HepG2 (cell line): ENCODE measurements around the gene PLEKHG5. TPM values are rescaled to one million over a fixed set of nuclear protein-coding genes. Genes with fewer than 3 reads are reported as not detected.

ENCODE experiments used
- BATF2 ChIP-seq: sonication (generic); formaldehyde crosslinking; IDR thresholded peaks from 2 replicates; pipeline ENCODE4 v1.8.0; 2022; ENCODE audit warnings: mild to moderate bottlenecking, missing genetic modification reagents, moderate library complexity
- DNMT1 ChIP-seq: sonication (generic); formaldehyde crosslinking; IDR thresholded peaks from 2 replicates; pipeline ENCODE4 v1.5.1; 2020; ENCODE audit warnings: mild to moderate bottlenecking, missing genetic modification reagents
- EHMT2 ChIP-seq: fragments of 200-600 bp; sonication (generic); IDR thresholded peaks from 2 replicates; pipeline ENCODE4 v1.7.0; 2017; ENCODE audit warnings: antibody characterized with exemption, low read depth, low read length, borderline replicate concordance
- HOXA7 ChIP-seq: sonication (generic); formaldehyde crosslinking; IDR thresholded peaks from 2 replicates; pipeline ENCODE4 v1.8.1; 2022; ENCODE audit warnings: mild to moderate bottlenecking, missing genetic modification reagents, moderate library complexity
- KLF11 ChIP-seq: IDR thresholded peaks from 2 replicates; pipeline ENCODE4 v1.6.1; 2016; ENCODE audit warnings: missing compliant biosample characterization
- MAX ChIP-seq: IDR thresholded peaks from 2 replicates; pipeline ENCODE4 v1.6.1; 2012; ENCODE audit warnings: inconsistent platforms
- MYC ChIP-seq: sonication (generic); formaldehyde crosslinking; IDR thresholded peaks from 2 replicates; pipeline ENCODE4 v1.9.0; 2021; ENCODE audit warnings: missing genetic modification reagents, borderline replicate concordance
- MYNN ChIP-seq: sonication (generic); formaldehyde crosslinking; IDR thresholded peaks from 2 replicates; pipeline ENCODE4 v1.4.0; 2020; ENCODE audit warnings: mild to moderate bottlenecking, low read depth, missing genetic modification reagents
- NFIB ChIP-seq: sonication (generic); formaldehyde crosslinking; IDR thresholded peaks from 2 replicates; pipeline ENCODE4 v1.9.0; 2021; ENCODE audit warnings: missing genetic modification reagents, mild to moderate bottlenecking, borderline replicate concordance
- NONO ChIP-seq, 2 experiments: fragments of 450-650 bp in 1 of 2; sonication (generic) in 1 of 2; formaldehyde crosslinking in 1 of 2; IDR thresholded peaks in 1 of 2; conservative IDR thresholded peaks in 1 of 2; 2 replicates each; pipeline versions ENCODE4 v1.6.1 to v1.8.0; 2017 to 2022; ENCODE audit warnings: mild to moderate bottlenecking in 1 of 2, missing genetic modification reagents in 1 of 2, moderate library complexity in 1 of 2
- POLR2G ChIP-seq: fragments of 200-400 bp; formaldehyde crosslinking; IDR thresholded peaks from 2 replicates; pipeline ENCODE4 v1.6.1; 2018; ENCODE audit warnings: mild to moderate bottlenecking, low read depth, low read length, moderate library complexity
- YEATS4 ChIP-seq: sonication (generic); formaldehyde crosslinking; IDR thresholded peaks from 2 replicates; pipeline ENCODE4 v1.4.0; 2020; ENCODE audit warnings: missing genetic modification reagents, borderline replicate concordance
- ZNF10 ChIP-seq: sonication (generic); formaldehyde crosslinking; IDR thresholded peaks from 2 replicates; pipeline ENCODE4 v1.4.0; 2020; ENCODE audit warnings: mild to moderate bottlenecking, low read depth, missing genetic modification reagents, borderline replicate concordance
- ZNF143 ChIP-seq: sonication (generic); formaldehyde crosslinking; IDR thresholded peaks from 2 replicates; pipeline ENCODE4 v1.4.0; 2020; ENCODE audit warnings: missing genetic modification reagents
- ZNF205 ChIP-seq: IDR thresholded peaks from 2 replicates; pipeline ENCODE4 v1.6.1; 2018; ENCODE audit warnings: missing biosample characterization, missing genetic modification reagents
- ZNF24 ChIP-seq: fragments of 450-650 bp; IDR thresholded peaks from 2 replicates; pipeline ENCODE4 v1.6.1; 2017; ENCODE audit warnings: antibody characterized with exemption, mild to moderate bottlenecking
- ZNF747 ChIP-seq: sonication (generic); formaldehyde crosslinking; IDR thresholded peaks from 2 replicates; pipeline ENCODE4 v1.8.1; 2023; ENCODE audit warnings: missing genetic modification reagents, mild to moderate bottlenecking, borderline replicate concordance
- ZNF761 ChIP-seq: sonication (generic); formaldehyde crosslinking; conservative IDR thresholded peaks from 2 replicates; pipeline ENCODE4 v1.4.0; 2020; ENCODE audit warnings: mild to moderate bottlenecking, missing genetic modification reagents
- polyA plus RNA-seq, 8 experiments: library from polyadenylated mRNA; depleted of rRNA in 3 of 8; stranded (reverse) in 7 of 8; unstranded in 1 of 8; fragments of >200 nt; fragmentation: Illumina TruSeq in 4 of 8; extraction: Trizol in 4 of 8; gene quantifications; 2 replicates each; pipeline versions ENCODE4 v1.2.1 to v1.2.3, GENCODE V29; 2011 to 2016; ENCODE audit warnings: low read depth in 4 of 8, missing spikeins in 1 of 8, mixed read lengths in 1 of 8; ENCODE audit not compliant: insufficient read depth in 1 of 8
- total RNA-seq, 5 experiments: library from RNA; depleted of rRNA; stranded (reverse); fragments of >200 nt; fragmentation: Illumina TruSeq; extraction: Trizol; gene quantifications; 2 replicates each; pipeline ENCODE4 v1.2.3, GENCODE V29; 2016; ENCODE audit warnings: low read depth in 1 of 5
- TF ChIP-seq, protein P1 (sequence below): sonication (generic); formaldehyde crosslinking; IDR thresholded peaks from 2 replicates; pipeline ENCODE4 v1.4.0; 2020; ENCODE audit warnings: missing genetic modification reagents
- TF ChIP-seq, protein P2 (sequence below): sonication (generic); formaldehyde crosslinking; conservative IDR thresholded peaks from 2 replicates; pipeline ENCODE4 v1.8.0; 2022; ENCODE audit warnings: mild to moderate bottlenecking, moderate library complexity, missing genetic modification reagents
- TF ChIP-seq, protein P3 (sequence below): IDR thresholded peaks from 2 replicates; pipeline ENCODE4 v1.6.1; 2016; ENCODE audit warnings: control low read depth

The PLEKHG5 gene
- total and polyA plus RNA-seq, 2 of the 13 experiments (the other 11 are each of a cell fraction or from before 2014, with no cell fraction given), result 1.9 to 3.5 TPM

- TF ChIP-seq BATF2 (CRISPR knock-in tag), result peak; percentile 21; the same call in 1 of the 2 replicates
- TF ChIP-seq HOXA7 (CRISPR knock-in tag), result no peak
- no peak for TF ChIP-seq ZNF10 (CRISPR knock-in tag)
- TF ChIP-seq, protein P1, sequence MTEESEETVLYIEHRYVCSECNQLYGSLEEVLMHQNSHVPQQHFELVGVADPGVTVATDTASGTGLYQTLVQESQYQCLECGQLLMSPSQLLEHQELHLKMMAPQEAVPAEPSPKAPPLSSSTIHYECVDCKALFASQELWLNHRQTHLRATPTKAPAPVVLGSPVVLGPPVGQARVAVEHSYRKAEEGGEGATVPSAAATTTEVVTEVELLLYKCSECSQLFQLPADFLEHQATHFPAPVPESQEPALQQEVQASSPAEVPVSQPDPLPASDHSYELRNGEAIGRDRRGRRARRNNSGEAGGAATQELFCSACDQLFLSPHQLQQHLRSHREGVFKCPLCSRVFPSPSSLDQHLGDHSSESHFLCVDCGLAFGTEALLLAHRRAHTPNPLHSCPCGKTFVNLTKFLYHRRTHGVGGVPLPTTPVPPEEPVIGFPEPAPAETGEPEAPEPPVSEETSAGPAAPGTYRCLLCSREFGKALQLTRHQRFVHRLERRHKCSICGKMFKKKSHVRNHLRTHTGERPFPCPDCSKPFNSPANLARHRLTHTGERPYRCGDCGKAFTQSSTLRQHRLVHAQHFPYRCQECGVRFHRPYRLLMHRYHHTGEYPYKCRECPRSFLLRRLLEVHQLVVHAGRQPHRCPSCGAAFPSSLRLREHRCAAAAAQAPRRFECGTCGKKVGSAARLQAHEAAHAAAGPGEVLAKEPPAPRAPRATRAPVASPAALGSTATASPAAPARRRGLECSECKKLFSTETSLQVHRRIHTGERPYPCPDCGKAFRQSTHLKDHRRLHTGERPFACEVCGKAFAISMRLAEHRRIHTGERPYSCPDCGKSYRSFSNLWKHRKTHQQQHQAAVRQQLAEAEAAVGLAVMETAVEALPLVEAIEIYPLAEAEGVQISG, result no peak; the same call in 1 of the 2 replicates
- TF ChIP-seq, protein P2, sequence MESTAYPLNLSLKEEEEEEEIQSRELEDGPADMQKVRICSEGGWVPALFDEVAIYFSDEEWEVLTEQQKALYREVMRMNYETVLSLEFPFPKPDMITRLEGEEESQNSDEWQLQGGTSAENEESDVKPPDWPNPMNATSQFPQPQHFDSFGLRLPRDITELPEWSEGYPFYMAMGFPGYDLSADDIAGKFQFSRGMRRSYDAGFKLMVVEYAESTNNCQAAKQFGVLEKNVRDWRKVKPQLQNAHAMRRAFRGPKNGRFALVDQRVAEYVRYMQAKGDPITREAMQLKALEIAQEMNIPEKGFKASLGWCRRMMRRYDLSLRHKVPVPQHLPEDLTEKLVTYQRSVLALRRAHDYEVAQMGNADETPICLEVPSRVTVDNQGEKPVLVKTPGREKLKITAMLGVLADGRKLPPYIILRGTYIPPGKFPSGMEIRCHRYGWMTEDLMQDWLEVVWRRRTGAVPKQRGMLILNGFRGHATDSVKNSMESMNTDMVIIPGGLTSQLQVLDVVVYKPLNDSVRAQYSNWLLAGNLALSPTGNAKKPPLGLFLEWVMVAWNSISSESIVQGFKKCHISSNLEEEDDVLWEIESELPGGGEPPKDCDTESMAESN (CRISPR knock-in tag), result no peak
- TF ChIP-seq DNMT1, result 0 out of 2 replicates have a peak, but pooled peaks have one; percentile 43
- no peak for TF ChIP-seq KLF11 (CRISPR knock-in tag)
- TF ChIP-seq MYC (CRISPR knock-in tag), result peak; percentile 38; the same call in 1 of the 2 replicates
- TF ChIP-seq NONO (IDR thresholded peaks at IDR 0.05), result no peak
- TF ChIP-seq NONO (CRISPR knock-in tag; conservative IDR thresholded peaks at IDR 0.05), result peak; percentile 66
- no peak for TF ChIP-seq ZNF143 (CRISPR knock-in tag)
- no peak for TF ChIP-seq NFIB (CRISPR knock-in tag)
- 0 out of 2 replicates have a peak, but pooled peaks have one; percentile 50 for TF ChIP-seq ZNF747
- no peak for TF ChIP-seq POLR2G
- no peak for TF ChIP-seq ZNF24
- peak; percentile 16; the same call in 1 of the 2 replicates for TF ChIP-seq YEATS4 (CRISPR knock-in tag)
- peak; percentile 46; the same call in 1 of the 2 replicates for TF ChIP-seq MAX
- no peak for TF ChIP-seq ZNF761 (CRISPR knock-in tag)
- TF ChIP-seq MYNN (CRISPR knock-in tag), result no peak
- no peak for TF ChIP-seq ZNF205 (CRISPR knock-in tag)
- TF ChIP-seq, protein P3, sequence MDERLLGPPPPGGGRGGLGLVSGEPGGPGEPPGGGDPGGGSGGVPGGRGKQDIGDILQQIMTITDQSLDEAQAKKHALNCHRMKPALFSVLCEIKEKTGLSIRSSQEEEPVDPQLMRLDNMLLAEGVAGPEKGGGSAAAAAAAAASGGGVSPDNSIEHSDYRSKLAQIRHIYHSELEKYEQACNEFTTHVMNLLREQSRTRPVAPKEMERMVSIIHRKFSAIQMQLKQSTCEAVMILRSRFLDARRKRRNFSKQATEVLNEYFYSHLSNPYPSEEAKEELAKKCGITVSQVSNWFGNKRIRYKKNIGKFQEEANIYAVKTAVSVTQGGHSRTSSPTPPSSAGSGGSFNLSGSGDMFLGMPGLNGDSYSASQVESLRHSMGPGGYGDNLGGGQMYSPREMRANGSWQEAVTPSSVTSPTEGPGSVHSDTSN, result no peak
- TF ChIP-seq EHMT2, result no peak
Measured at GRCh38 chr1:6440198-6441126, 51.0 kb downstream of the PLEKHG5 start (continued).
